Liver (tissue), 3 donors: ENCODE measurements around the gene CBFB.

Source experiments
- CTCF ChIP-seq: fragments of 150-350 bp; IDR thresholded peaks from 2 replicates; pipeline ENCODE4 v1.5.1; 2017; ENCODE audit warnings: improper control_type of control experiment, low read depth, low read length; ENCODE audit not compliant: missing input control
- FOXA1 ChIP-seq: IDR thresholded peaks from 2 replicates; pipeline ENCODE4 v1.6.1; 2016; ENCODE audit warnings: antibody characterized with exemption
- GABPA ChIP-seq, 2 donors: IDR thresholded peaks in 1 of 2; conservative IDR thresholded peaks in 1 of 2; 2 replicates each; pipeline ENCODE4 v1.6.1; 2016; ENCODE audit warnings: antibody characterized with exemption in 2 of 2, mild to moderate bottlenecking in 1 of 2, moderate library complexity in 1 of 2
- HNF4A ChIP-seq, 2 donors: conservative IDR thresholded peaks; 2 replicates each; pipeline ENCODE4 v1.6.1; 2016; ENCODE audit warnings: antibody characterized with exemption in 2 of 2, mild to moderate bottlenecking in 2 of 2
- REST ChIP-seq: IDR thresholded peaks from 2 replicates; pipeline ENCODE4 v1.6.1; 2016; ENCODE audit warnings: antibody characterized with exemption, mild to moderate bottlenecking
- YY1 ChIP-seq: IDR thresholded peaks from 2 replicates; pipeline ENCODE4 v1.6.1; 2016; ENCODE audit warnings: antibody characterized with exemption, mild to moderate bottlenecking
- donor health status: healthy.
- donor health status: healthy.

GRCh38 chr16:67117716-67118115, 88.8 kb downstream of the CBFB start:
- TF ChIP-seq YY1 (no peak), FOXA1 (no peak), REST (no peak), CTCF (no peak), GABPA (IDR thresholded peaks at IDR 0.05 in 1 of 2, conservative IDR thresholded peaks at IDR 0.05 in 1 of 2) (no peak), HNF4A (conservative IDR thresholded peaks at IDR 0.05) (no peak)
